Epidermal melanocyte (primary cell): ENCODE results near the gene CHMP4B.

Experiments
- DNase-seq: peaks from one replicate; pipeline ENCODE4 v3.0.0; 2011; ENCODE audit warnings: low spot score; ENCODE audit not compliant: insufficient read length

The CHMP4B gene

GRCh38 chr20:33863440-33864323, 52.5 kb downstream of the CHMP4B start:
- no peak for DNase-seq

GRCh38 chr20:33864324-33864963, 53.3 kb downstream of the CHMP4B start:
- DNase-seq: no peak

- DNase-seq: no peak
Measured at GRCh38 chr20:33865761-33866370, 54.7 kb downstream of the CHMP4B start.

- no peak for DNase-seq
Measured at GRCh38 chr20:33866398-33867100, 55.4 kb downstream of the CHMP4B start.

DNA sequence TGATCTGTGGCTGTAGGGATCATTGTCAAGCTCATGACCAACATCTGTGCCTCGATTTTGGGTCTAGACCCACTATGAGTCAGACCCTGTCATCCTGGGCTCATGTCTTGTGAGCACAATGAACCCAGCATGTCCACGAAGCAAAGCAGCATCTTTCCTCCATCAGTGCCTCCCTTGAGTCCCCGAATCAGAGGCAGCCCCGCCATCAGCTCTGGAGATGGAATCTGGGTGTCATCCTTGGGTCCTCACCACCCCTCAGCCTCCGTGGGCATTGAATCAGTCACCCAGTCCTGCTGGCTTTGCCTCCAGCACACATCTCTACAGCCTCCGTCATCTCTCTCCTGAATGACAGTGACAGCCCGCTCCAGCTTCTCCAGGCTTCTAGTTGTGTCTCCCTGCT, 56.9 kb downstream of the CHMP4B start:
- DNase-seq: no peak

DNA sequence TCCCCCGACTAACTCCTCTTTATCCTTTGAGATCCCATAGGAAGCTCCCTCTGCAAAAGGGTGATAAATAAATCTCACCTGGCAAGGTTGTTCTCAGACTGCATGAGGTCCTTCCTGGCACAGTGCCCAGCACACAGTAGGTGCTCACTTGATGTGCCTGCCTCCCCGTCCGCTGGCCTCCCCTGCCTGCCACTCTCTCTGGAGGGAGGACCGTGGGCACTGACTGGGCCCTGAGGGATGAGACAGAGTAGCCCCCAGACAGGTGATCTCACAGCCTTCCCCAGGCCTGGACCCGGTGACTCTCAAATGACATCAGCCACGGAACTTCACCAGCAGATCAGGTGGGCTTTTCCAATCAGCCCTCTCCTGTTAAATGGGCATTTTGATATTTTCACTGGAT, 57.4 kb downstream of the CHMP4B start:
- no peak for DNase-seq

GRCh38 chr20:33869283-33869682, 58.1 kb downstream of the CHMP4B start:
- no peak for DNase-seq

DNA sequence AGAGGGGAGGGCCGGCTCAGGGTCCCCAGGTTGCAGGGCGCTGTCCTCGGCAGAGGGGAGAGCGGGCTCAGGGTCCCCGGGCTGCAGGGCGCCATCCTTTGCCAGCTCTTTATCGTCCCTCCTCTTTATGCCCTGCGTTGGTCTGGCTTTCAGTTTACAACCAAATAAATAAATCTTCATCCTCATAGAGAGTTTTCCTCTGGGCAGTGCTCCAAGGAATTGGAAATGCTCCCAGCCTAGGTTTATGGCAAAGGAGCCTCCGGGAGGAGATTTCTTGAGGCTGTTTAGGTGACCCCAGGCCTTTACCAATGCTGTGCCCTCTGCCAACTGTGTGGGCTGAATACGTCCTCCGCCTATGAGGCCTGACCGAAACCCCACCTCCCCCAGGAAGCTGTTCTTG, 60.2 kb downstream of the CHMP4B start:
- no peak for DNase-seq

- DNase-seq: no peak
Measured at GRCh38 chr20:33874129-33874528, 63.0 kb downstream of the CHMP4B start.

DNA sequence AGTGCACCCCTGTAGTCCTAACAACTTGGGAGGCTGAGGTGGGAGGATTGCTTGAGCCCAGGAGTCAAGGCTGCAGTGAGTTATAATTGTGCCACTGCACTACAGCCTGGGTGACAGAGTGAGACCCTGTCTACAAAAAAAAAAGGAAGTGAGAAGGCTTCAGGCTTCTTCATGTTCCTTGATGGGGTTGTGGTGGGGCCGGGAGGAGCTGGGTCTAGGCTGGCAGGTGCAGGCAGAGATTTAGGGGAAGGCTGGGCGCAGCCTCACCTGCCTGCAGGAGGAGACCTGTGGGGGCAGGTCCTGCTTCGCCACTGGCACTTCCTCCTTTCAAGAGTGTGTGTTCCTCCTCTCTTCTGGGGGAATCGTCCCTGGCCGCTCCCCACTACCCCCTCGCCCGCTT, 63.9 kb downstream of the CHMP4B start:
- DNase-seq: no peak

GRCh38 chr20:33875534-33876026, 64.4 kb downstream of the CHMP4B start:
- no peak for DNase-seq

- DNase-seq: no peak
Measured at GRCh38 chr20:33878583-33878982, 67.4 kb downstream of the CHMP4B start.

- no peak for DNase-seq
Measured at GRCh38 chr20:33880396-33880795, 69.2 kb downstream of the CHMP4B start.

GRCh38 chr20:33881989-33882388, 70.8 kb downstream of the CHMP4B start:
- DNase-seq: no peak

GRCh38 chr20:33882481-33882880, 71.3 kb downstream of the CHMP4B start:
- DNase-seq: no peak

DNA sequence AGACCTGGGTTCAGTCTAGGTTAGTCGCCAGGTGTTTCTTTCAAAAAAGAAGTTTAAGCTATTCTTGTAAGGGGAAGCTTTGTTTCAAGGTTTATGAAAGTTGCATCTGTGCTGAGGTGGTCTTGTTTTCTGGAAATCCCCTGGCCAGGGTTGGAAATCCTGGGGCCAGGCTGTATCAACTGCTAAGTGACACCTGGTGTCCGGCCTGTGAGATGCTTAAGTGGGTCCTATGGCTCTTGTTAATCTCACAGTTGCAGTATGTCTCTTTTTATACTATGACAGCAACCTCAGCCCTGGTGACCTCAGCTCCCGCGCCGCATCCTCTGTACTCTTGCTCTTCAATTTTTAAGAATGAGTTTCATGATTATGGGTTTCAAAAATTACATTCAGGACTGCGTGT, 72.0 kb downstream of the CHMP4B start:
- DNase-seq: no peak

DNA sequence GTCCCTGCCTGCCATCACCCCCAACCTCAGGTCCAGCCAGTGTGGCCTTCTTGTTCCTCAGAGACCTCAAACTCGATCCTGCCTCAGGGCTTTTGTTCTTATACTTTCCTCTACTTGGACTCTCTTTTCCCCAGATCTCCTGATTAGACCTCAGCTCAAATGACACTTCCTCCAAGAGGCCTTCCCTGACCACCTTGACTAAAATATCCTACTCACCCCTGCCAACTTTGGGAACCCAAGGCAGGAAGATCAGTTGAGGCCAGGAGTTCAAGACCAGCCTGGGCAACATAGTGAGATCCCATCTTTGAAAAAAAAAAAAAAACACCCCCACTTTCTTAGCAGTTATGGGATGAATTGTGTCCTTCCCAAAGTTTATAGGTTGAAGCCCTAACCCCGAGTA, 73.5 kb downstream of the CHMP4B start:
- DNase-seq: no peak

- no peak for DNase-seq
Measured at GRCh38 chr20:33889312-33889711, 78.2 kb downstream of the CHMP4B start.

GRCh38 chr20:33890557-33890956, 79.4 kb downstream of the CHMP4B start:
- DNase-seq: no peak

DNA sequence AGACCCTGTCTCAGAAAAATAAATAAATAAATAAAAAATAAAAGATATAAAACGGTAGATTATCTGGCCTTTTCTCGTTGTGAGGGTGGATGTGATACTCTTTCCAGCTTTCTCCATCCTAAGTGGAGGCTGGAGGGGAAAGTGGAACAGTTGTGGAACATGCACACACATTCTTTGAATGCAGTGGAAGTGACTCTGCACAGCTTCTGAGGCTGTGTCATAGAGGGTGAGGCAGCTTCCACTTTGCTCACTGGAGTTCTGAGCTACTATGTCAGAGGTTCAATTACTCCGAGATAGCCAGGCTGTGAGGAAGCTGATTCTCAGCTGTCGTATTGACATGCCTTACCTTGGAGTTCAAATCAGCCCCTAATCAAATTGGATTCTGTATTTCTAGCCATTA, 82.2 kb downstream of the CHMP4B start:
- no peak for DNase-seq

- DNase-seq: no peak
Measured at GRCh38 chr20:33894798-33895197, 83.7 kb downstream of the CHMP4B start.

DNA sequence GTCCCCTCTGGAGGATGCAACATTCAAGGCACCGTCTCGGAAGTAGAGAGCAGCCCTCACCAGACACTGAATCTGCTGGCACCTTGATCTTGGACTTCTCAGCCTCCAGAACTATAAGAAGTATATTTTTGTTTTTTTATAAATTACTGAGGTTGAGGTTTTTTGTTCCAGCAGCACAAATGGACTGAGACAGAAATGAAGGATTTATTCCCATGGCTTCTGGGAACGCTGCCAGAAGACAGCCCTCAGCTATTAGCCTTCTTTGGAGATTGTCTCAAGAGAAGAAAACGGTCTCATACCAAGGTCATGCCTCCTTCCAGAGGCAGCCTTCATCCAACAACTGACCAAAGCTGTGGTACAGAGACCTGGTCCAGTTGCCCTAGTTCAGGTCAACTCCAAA, 85.4 kb downstream of the CHMP4B start:
- DNase-seq: no peak
